HepG2 (cell line): Measurements from ENCODE around the gene TMC2. TPM values are rescaled to one million over a fixed set of nuclear protein-coding genes. Genes with fewer than 3 reads are reported as not detected.

Experiments used
- BRD4 ChIP-seq: sonication (generic); formaldehyde crosslinking; IDR thresholded peaks from 2 replicates; pipeline ENCODE4 v1.4.0; 2020; ENCODE audit warnings: missing genetic modification reagents
- HDAC6 ChIP-seq: fragments of 200-600 bp; sonication (generic); IDR thresholded peaks from 2 replicates; pipeline ENCODE4 v1.7.0; 2017; ENCODE audit warnings: mild to moderate bottlenecking, antibody characterized with exemption, low read length, low read depth
- KDM1A ChIP-seq: IDR thresholded peaks from 2 replicates; pipeline ENCODE4 v1.6.1; 2016; ENCODE audit warnings: missing compliant biosample characterization
- MED1 ChIP-seq: sonication (generic); formaldehyde crosslinking; IDR thresholded peaks from 2 replicates; pipeline ENCODE4 v1.4.0; 2020; ENCODE audit warnings: missing genetic modification reagents
- MZF1 ChIP-seq: sonication (generic); formaldehyde crosslinking; IDR thresholded peaks from 2 replicates; pipeline ENCODE4 v1.8.1; 2023; ENCODE audit warnings: mild to moderate bottlenecking, missing genetic modification reagents, borderline replicate concordance
- NFKB2 ChIP-seq: sonication (generic); formaldehyde crosslinking; IDR thresholded peaks from 2 replicates; pipeline ENCODE4 v1.4.0; 2020; ENCODE audit warnings: missing genetic modification reagents, borderline replicate concordance
- POLR2G ChIP-seq: fragments of 200-400 bp; formaldehyde crosslinking; IDR thresholded peaks from 2 replicates; pipeline ENCODE4 v1.6.1; 2018; ENCODE audit warnings: mild to moderate bottlenecking, low read depth, low read length, moderate library complexity
- RAD51 ChIP-seq: fragments of 450-650 bp; IDR thresholded peaks from 2 replicates; pipeline ENCODE4 v1.6.1; 2016; ENCODE audit warnings: borderline replicate concordance
- SETDB1 ChIP-seq: sonication (generic); formaldehyde crosslinking; IDR thresholded peaks from 2 replicates; pipeline ENCODE4 v1.5.1; 2020; ENCODE audit warnings: missing genetic modification reagents, mild to moderate bottlenecking, borderline replicate concordance
- SMARCE1 ChIP-seq: fragments of 450-650 bp; IDR thresholded peaks from 2 replicates; pipeline ENCODE4 v1.6.1; 2017; ENCODE audit warnings: borderline replicate concordance
- SNAPC2 ChIP-seq: sonication (generic); formaldehyde crosslinking; IDR thresholded peaks from 2 replicates; pipeline ENCODE4 v1.8.1; 2022; ENCODE audit warnings: mild to moderate bottlenecking, missing genetic modification reagents
- SRSF4 ChIP-seq: fragments of 200-400 bp; formaldehyde crosslinking; IDR thresholded peaks from one replicate; pipeline ENCODE4 v1.6.1; 2018; ENCODE audit warnings: mild to moderate bottlenecking, low read depth, low read length, moderate library complexity; ENCODE audit not compliant: poor library complexity, severe bottlenecking
- ZBTB42 ChIP-seq: sonication (generic); formaldehyde crosslinking; IDR thresholded peaks from 2 replicates; pipeline ENCODE4 v1.5.0; 2020; ENCODE audit warnings: mild to moderate bottlenecking, missing genetic modification reagents
- ZBTB7A ChIP-seq: sonication (generic); formaldehyde crosslinking; IDR thresholded peaks from 2 replicates; pipeline ENCODE4 v1.8.0; 2022; ENCODE audit warnings: mild to moderate bottlenecking, missing genetic modification reagents
- ZFP90 ChIP-seq: sonication (generic); formaldehyde crosslinking; IDR thresholded peaks from 2 replicates; pipeline ENCODE4 v1.8.0; 2022; ENCODE audit warnings: missing genetic modification reagents, mild to moderate bottlenecking, inconsistent platforms, borderline replicate concordance
- ZNF256 ChIP-seq: sonication (generic); formaldehyde crosslinking; conservative IDR thresholded peaks from 2 replicates; pipeline ENCODE4 v1.4.0; 2020; ENCODE audit warnings: missing genetic modification reagents
- ZNF331 ChIP-seq: sonication (generic); formaldehyde crosslinking; IDR thresholded peaks from 2 replicates; pipeline ENCODE4 v1.4.0; 2020; ENCODE audit warnings: missing genetic modification reagents
- ZNF350 ChIP-seq: sonication (generic); formaldehyde crosslinking; IDR thresholded peaks from 2 replicates; pipeline ENCODE4 v1.4.0; 2020; ENCODE audit warnings: mild to moderate bottlenecking, low read depth, missing genetic modification reagents, borderline replicate concordance
- ZNF383 ChIP-seq: sonication (generic); formaldehyde crosslinking; IDR thresholded peaks from 2 replicates; pipeline ENCODE4 v1.4.0; 2020; ENCODE audit warnings: missing genetic modification reagents, mild to moderate bottlenecking, borderline replicate concordance
- ZNF441 ChIP-seq: sonication (generic); formaldehyde crosslinking; IDR thresholded peaks from 2 replicates; pipeline ENCODE4 v1.7.0; 2021; ENCODE audit warnings: missing genetic modification reagents, borderline replicate concordance
- ZNF501 ChIP-seq: sonication (generic); formaldehyde crosslinking; IDR thresholded peaks from 2 replicates; pipeline ENCODE4 v1.5.1; 2020; ENCODE audit warnings: mild to moderate bottlenecking, moderate library complexity, missing genetic modification reagents
- ZNF572 ChIP-seq: sonication (generic); formaldehyde crosslinking; IDR thresholded peaks from 2 replicates; pipeline ENCODE4 v1.5.1; 2020; ENCODE audit warnings: mild to moderate bottlenecking, missing genetic modification reagents
- ZNF841 ChIP-seq: sonication (generic); formaldehyde crosslinking; IDR thresholded peaks from 2 replicates; pipeline ENCODE4 v1.8.1; 2023; ENCODE audit warnings: missing genetic modification reagents, borderline replicate concordance
- polyA plus RNA-seq, 8 experiments: library from polyadenylated mRNA; depleted of rRNA in 3 of 8; stranded (reverse) in 7 of 8; unstranded in 1 of 8; fragments of >200 nt; fragmentation: Illumina TruSeq in 4 of 8; extraction: Trizol in 4 of 8; gene quantifications; 2 replicates each; pipeline versions ENCODE4 v1.2.1 to v1.2.3, GENCODE V29; 2011 to 2016; ENCODE audit warnings: low read depth in 4 of 8, missing spikeins in 1 of 8, mixed read lengths in 1 of 8; ENCODE audit not compliant: insufficient read depth in 1 of 8
- total RNA-seq, 5 experiments: library from RNA; depleted of rRNA; stranded (reverse); fragments of >200 nt; fragmentation: Illumina TruSeq; extraction: Trizol; gene quantifications; 2 replicates each; pipeline ENCODE4 v1.2.3, GENCODE V29; 2016; ENCODE audit warnings: low read depth in 1 of 5
- TF ChIP-seq, protein P1 (sequence below): sonication (generic); formaldehyde crosslinking; IDR thresholded peaks from 2 replicates; pipeline ENCODE4 v1.9.0; 2022; ENCODE audit warnings: missing genetic modification reagents, mild to moderate bottlenecking, borderline replicate concordance
- TF ChIP-seq, protein P2 (sequence below): sonication (generic); formaldehyde crosslinking; IDR thresholded peaks from 2 replicates; pipeline ENCODE4 v1.4.0; 2020; ENCODE audit warnings: missing genetic modification reagents, borderline replicate concordance
- TF ChIP-seq, protein P3 (sequence below): sonication (generic); formaldehyde crosslinking; IDR thresholded peaks from 2 replicates; pipeline ENCODE4 v1.5.0; 2020; ENCODE audit warnings: missing genetic modification reagents
- TF ChIP-seq, protein P4 (sequence below): sonication (generic); formaldehyde crosslinking; IDR thresholded peaks from 2 replicates; pipeline ENCODE4 v1.4.0; 2020; ENCODE audit warnings: missing genetic modification reagents

The TMC2 gene
- total and polyA plus RNA-seq, 2 of the 13 experiments (the other 11 are each of a cell fraction or from before 2014, with no cell fraction given): not detected

DNA sequence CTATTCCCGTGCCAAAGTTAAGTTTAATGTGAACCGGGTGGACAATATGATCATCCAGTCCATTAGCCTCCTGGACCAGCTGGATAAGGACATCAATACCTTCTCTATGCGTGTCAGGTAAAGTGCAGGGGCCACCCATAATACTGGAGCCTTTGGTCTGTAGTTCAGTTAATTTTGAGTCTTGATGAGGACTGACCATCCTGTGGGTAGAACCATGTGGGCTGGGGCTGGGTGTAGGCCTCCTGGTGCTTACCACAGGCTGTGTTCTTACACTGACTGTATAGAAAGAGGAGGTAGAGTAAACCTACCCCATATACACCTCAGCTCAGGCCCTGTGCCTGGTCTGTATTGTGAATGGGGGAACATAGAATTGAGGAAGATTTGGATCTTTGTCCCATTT, 118.5 kb downstream of the TMC2 start (continued):
- no peak for TF ChIP-seq SMARCE1
- TF ChIP-seq BRD4 (CRISPR knock-in tag): no peak
- no peak for TF ChIP-seq SETDB1 (CRISPR knock-in tag)
- TF ChIP-seq SRSF4: no peak
- TF ChIP-seq, protein P1, sequence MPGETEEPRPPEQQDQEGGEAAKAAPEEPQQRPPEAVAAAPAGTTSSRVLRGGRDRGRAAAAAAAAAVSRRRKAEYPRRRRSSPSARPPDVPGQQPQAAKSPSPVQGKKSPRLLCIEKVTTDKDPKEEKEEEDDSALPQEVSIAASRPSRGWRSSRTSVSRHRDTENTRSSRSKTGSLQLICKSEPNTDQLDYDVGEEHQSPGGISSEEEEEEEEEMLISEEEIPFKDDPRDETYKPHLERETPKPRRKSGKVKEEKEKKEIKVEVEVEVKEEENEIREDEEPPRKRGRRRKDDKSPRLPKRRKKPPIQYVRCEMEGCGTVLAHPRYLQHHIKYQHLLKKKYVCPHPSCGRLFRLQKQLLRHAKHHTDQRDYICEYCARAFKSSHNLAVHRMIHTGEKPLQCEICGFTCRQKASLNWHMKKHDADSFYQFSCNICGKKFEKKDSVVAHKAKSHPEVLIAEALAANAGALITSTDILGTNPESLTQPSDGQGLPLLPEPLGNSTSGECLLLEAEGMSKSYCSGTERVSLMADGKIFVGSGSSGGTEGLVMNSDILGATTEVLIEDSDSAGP (CRISPR knock-in tag): no peak
- TF ChIP-seq, protein P2, sequence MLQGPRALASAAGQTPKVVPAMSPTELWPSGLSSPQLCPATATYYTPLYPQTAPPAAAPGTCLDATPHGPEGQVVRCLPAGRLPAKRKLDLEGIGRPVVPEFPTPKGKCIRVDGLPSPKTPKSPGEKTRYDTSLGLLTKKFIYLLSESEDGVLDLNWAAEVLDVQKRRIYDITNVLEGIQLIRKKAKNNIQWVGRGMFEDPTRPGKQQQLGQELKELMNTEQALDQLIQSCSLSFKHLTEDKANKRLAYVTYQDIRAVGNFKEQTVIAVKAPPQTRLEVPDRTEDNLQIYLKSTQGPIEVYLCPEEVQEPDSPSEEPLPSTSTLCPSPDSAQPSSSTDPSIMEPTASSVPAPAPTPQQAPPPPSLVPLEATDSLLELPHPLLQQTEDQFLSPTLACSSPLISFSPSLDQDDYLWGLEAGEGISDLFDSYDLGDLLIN (CRISPR knock-in tag): no peak
- TF ChIP-seq RAD51: no peak
- no peak for TF ChIP-seq ZNF331 (CRISPR knock-in tag)
- no peak for TF ChIP-seq ZFP90 (CRISPR knock-in tag)
- no peak for TF ChIP-seq MED1 (CRISPR knock-in tag)
- TF ChIP-seq, protein P3, sequence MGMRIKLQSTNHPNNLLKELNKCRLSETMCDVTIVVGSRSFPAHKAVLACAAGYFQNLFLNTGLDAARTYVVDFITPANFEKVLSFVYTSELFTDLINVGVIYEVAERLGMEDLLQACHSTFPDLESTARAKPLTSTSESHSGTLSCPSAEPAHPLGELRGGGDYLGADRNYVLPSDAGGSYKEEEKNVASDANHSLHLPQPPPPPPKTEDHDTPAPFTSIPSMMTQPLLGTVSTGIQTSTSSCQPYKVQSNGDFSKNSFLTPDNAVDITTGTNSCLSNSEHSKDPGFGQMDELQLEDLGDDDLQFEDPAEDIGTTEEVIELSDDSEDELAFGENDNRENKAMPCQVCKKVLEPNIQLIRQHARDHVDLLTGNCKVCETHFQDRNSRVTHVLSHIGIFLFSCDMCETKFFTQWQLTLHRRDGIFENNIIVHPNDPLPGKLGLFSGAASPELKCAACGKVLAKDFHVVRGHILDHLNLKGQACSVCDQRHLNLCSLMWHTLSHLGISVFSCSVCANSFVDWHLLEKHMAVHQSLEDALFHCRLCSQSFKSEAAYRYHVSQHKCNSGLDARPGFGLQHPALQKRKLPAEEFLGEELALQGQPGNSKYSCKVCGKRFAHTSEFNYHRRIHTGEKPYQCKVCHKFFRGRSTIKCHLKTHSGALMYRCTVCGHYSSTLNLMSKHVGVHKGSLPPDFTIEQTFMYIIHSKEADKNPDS (CRISPR knock-in tag): no peak
- TF ChIP-seq POLR2G: 0 out of 2 replicates have a peak, but pooled peaks have one; percentile 10
- TF ChIP-seq KDM1A: no peak
- TF ChIP-seq ZBTB42 (CRISPR knock-in tag): no peak
- no peak for TF ChIP-seq MZF1 (CRISPR knock-in tag)
- TF ChIP-seq ZNF383 (CRISPR knock-in tag): no peak
- no peak for TF ChIP-seq NFKB2 (CRISPR knock-in tag)
- no peak for TF ChIP-seq ZNF572 (CRISPR knock-in tag)
- TF ChIP-seq, protein P4, sequence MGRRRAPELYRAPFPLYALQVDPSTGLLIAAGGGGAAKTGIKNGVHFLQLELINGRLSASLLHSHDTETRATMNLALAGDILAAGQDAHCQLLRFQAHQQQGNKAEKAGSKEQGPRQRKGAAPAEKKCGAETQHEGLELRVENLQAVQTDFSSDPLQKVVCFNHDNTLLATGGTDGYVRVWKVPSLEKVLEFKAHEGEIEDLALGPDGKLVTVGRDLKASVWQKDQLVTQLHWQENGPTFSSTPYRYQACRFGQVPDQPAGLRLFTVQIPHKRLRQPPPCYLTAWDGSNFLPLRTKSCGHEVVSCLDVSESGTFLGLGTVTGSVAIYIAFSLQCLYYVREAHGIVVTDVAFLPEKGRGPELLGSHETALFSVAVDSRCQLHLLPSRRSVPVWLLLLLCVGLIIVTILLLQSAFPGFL: no peak
- no peak for TF ChIP-seq ZNF501 (CRISPR knock-in tag)
- no peak for TF ChIP-seq HDAC6
- no peak for TF ChIP-seq SNAPC2
- no peak for TF ChIP-seq ZNF841 (CRISPR knock-in tag)
- TF ChIP-seq ZNF441 (CRISPR knock-in tag): no peak
- 0 out of 2 replicates have a peak, but pooled peaks have one; percentile 22 for TF ChIP-seq ZNF350 (CRISPR knock-in tag)
- no peak for TF ChIP-seq ZBTB7A
- no peak for TF ChIP-seq ZNF256 (CRISPR knock-in tag)
